GM19023 (cell line): ENCODE data around the gene AP1B1.

ENCODE experiments used
- ATAC-seq: cut with Tn5 transposase; IDR thresholded peaks from one replicate; pipeline ENCODE4 v1.9.1; 2021; ENCODE audit warnings: mild to moderate bottlenecking, moderate library complexity; ENCODE audit not compliant: unreplicated experiment

The AP1B1 gene

GRCh38 chr22:29301716-29302401 is 86.5 kb downstream of the AP1B1 start:
- no peak for ATAC-seq

- ATAC-seq, result no peak
These were observed 87.4 kb downstream of the AP1B1 start for GRCh38 chr22:29300807-29301601.

GRCh38 chr22:29300467-29300806 is 87.9 kb downstream of the AP1B1 start:
- no peak for ATAC-seq

GRCh38 chr22:29299136-29299900 is 89.1 kb downstream of the AP1B1 start:
- no peak for ATAC-seq

GRCh38 chr22:29298641-29299040 is 89.7 kb downstream of the AP1B1 start:
- no peak for ATAC-seq

GRCh38 chr22:29292379-29292778 is 96.0 kb downstream of the AP1B1 start:
- no peak for ATAC-seq

GRCh38 chr22:29291215-29291614 is 97.2 kb downstream of the AP1B1 start:
- no peak for ATAC-seq

- no peak for ATAC-seq
These were observed 98.3 kb downstream of the AP1B1 start for GRCh38 chr22:29290061-29290460.

- ATAC-seq, result no peak
These were observed 99.5 kb downstream of the AP1B1 start for GRCh38 chr22:29288837-29289236.

GRCh38 chr22:29284196-29284595 is 104.2 kb downstream of the AP1B1 start:
- no peak for ATAC-seq

GRCh38 chr22:29277927-29278326 is 110.4 kb downstream of the AP1B1 start:
- ATAC-seq, result no peak
